Activated T-helper 2 cell treated with anti-CD3 and anti-CD28 coated beads, Interferon-gamma antibody, Interleukin-2, Interleukin-4, amounts not matched to agents 10 μg/mL and 5 μg/mL and 100 μg/mL, durations not matched to agents 14 hours and 24 hours and 36 hours (primary cell): ENCODE results near the gene PITPNC1. TPM values are rescaled to one million over a fixed set of nuclear protein-coding genes. Genes with fewer than 3 reads are reported as not detected.
"Not testable (repeated sequence)": the region's sequence is repeated elsewhere in the genome, so short reads cannot be mapped to it uniquely, and the experiment has no call there.

Experiments used
- DNase-seq: peaks from one replicate; pipeline ENCODE4 v3.0.0; 2021; ENCODE audit warnings: low spot score
- H3K27ac Mint-ChIP-seq: one replicate; pipeline ENCODE4 v1.8.0; 2021; ENCODE audit warnings: mixed read lengths
- H3K27me3 Mint-ChIP-seq: one replicate; pipeline ENCODE4 v1.8.0; 2021; ENCODE audit warnings: low read depth, mixed read lengths
- H3K36me3 Mint-ChIP-seq: one replicate; pipeline ENCODE4 v1.8.0; 2021; ENCODE audit warnings: low read depth, mixed read lengths
- H3K4me1 Mint-ChIP-seq: one replicate; pipeline ENCODE4 v1.8.0; 2021; ENCODE audit warnings: low read depth, mixed read lengths
- H3K4me3 Mint-ChIP-seq: one replicate; pipeline ENCODE4 v1.8.0; 2021; ENCODE audit warnings: low read depth, mild to moderate bottlenecking, moderate library complexity, mixed read lengths
- H3K9me3 Mint-ChIP-seq: one replicate; pipeline ENCODE4 v1.8.0; 2021; ENCODE audit warnings: mixed read lengths
- intact Hi-C: fragments of 100-400 bp; cut with micrococcal nuclease; formaldehyde crosslinking; loops from one replicate; pipeline ENCODE4 v1.15.1; 2023
- total RNA-seq: library from RNA; stranded (reverse); gene quantifications from 2 replicates; pipeline ENCODE4 v1.2.3, GENCODE V29; 2022

Gene PITPNC1
- 10.9 and 11.2 TPM in 2 replicates for total RNA-seq

- no peaks in the 10 kb centered on the region for H3K9me3 Mint-ChIP-seq
- peak within 1 kb of the TSS; percentile 63 for H3K27ac Mint-ChIP-seq
- peaks cover 34% of the 10 kb centered on the region for H3K27me3 Mint-ChIP-seq
- peak; percentile 82 for DNase-seq
- peaks cover 13% of the 10 kb centered on the region for H3K36me3 Mint-ChIP-seq
- H3K4me1 Mint-ChIP-seq, result peaks cover 23% of the 10 kb centered on the region
- H3K4me3 Mint-ChIP-seq, result peak within 1 kb of the TSS; percentile 84
- intact Hi-C loops, result loop anchor here (1.0 to 2.0 kb wide), 2 partner anchors 11 to 14 kb away; partner anchors contain the start of gene PSMD12
These were observed at the start of gene PITPNC1 for GRCh38 chr17:67376737-67377487. TSS of gene PITPNC1 (plus strand) at chr17:67377281.

GRCh38 chr17:67328026-67328425, 49.1 kb upstream of the PITPNC1 start:
- no peaks in the 10 kb centered on the region for H3K9me3 Mint-ChIP-seq
- intact Hi-C loops, result no loop called here
- DNase-seq, result no peak
- no peak overlapping the region for H3K4me3 Mint-ChIP-seq
- no peaks in the 10 kb centered on the region for H3K4me1 Mint-ChIP-seq
- no peaks in the 10 kb centered on the region for H3K36me3 Mint-ChIP-seq
- H3K27me3 Mint-ChIP-seq, result peaks cover 4% of the 10 kb centered on the region
- no peak overlapping the region for H3K27ac Mint-ChIP-seq

GRCh38 chr17:67331381-67332161, 45.5 kb upstream of the PITPNC1 start:
- not testable (repeated sequence) for H3K27me3 Mint-ChIP-seq, H3K9me3 Mint-ChIP-seq, H3K36me3 Mint-ChIP-seq

GRCh38 chr17:67332162-67332508, 44.9 kb upstream of the PITPNC1 start:
- H3K4me3 Mint-ChIP-seq, H3K27ac Mint-ChIP-seq, H3K27me3 Mint-ChIP-seq, H3K9me3 Mint-ChIP-seq, H3K36me3 Mint-ChIP-seq, DNase-seq, intact Hi-C loops, H3K4me1 Mint-ChIP-seq: not testable (repeated sequence)

More at GRCh38 chr17:67331381-67332161, 45.5 kb upstream of the PITPNC1 start:
- DNase-seq, intact Hi-C loops, H3K4me1 Mint-ChIP-seq, H3K4me3 Mint-ChIP-seq, H3K27ac Mint-ChIP-seq: not testable (repeated sequence)

- Mint-ChIP-seq H3K27me3 (peaks cover 1% of the 10 kb centered on the region), H3K4me3 (no peak overlapping the region), H3K9me3 (no peaks in the 10 kb centered on the region), H3K27ac (no peak overlapping the region), H3K36me3 (peaks cover 23% of the 10 kb centered on the region), H3K4me1 (no peaks in the 10 kb centered on the region)
- no peak for DNase-seq
- intact Hi-C loops, result no loop called here
These were observed 41.7 kb upstream of the PITPNC1 start for GRCh38 chr17:67335245-67335835.

GRCh38 chr17:67336859-67337258, 40.2 kb upstream of the PITPNC1 start:
- no peaks in the 10 kb centered on the region for H3K4me1 Mint-ChIP-seq

GRCh38 chr17:67338353-67338752, 38.7 kb upstream of the PITPNC1 start:
- H3K27me3 Mint-ChIP-seq, H3K9me3 Mint-ChIP-seq, intact Hi-C loops, H3K4me1 Mint-ChIP-seq, H3K27ac Mint-ChIP-seq, H3K4me3 Mint-ChIP-seq, DNase-seq: not testable (repeated sequence)
- H3K36me3 Mint-ChIP-seq, result peaks cover 48% of the 10 kb centered on the region

More at GRCh38 chr17:67336859-67337258, 40.2 kb upstream of the PITPNC1 start:
- Mint-ChIP-seq H3K9me3 (no peaks in the 10 kb centered on the region), H3K27ac (no peak overlapping the region), H3K36me3 (peaks cover 35% of the 10 kb centered on the region), H3K4me3 (no peak overlapping the region), H3K27me3 (peaks cover 1% of the 10 kb centered on the region)
- intact Hi-C loops, result no loop called here
- no peak for DNase-seq

GRCh38 chr17:67343237-67343636, 33.8 kb upstream of the PITPNC1 start:
- intact Hi-C loops, result no loop called here

GRCh38 chr17:67347826-67348225, 29.3 kb upstream of the PITPNC1 start:
- H3K36me3 Mint-ChIP-seq, result peaks cover 78% of the 10 kb centered on the region
- H3K27ac Mint-ChIP-seq, result no peak overlapping the region
- H3K4me1 Mint-ChIP-seq, result no peaks in the 10 kb centered on the region
- H3K27me3 Mint-ChIP-seq, result no peaks in the 10 kb centered on the region
- H3K9me3 Mint-ChIP-seq, result no peaks in the 10 kb centered on the region
- H3K4me3 Mint-ChIP-seq, result no peak overlapping the region
- intact Hi-C loops, result no loop called here
- no peak for DNase-seq

More at GRCh38 chr17:67343237-67343636, 33.8 kb upstream of the PITPNC1 start:
- DNase-seq, result no peak
- H3K4me3 Mint-ChIP-seq, result no peak overlapping the region
- no peak overlapping the region for H3K27ac Mint-ChIP-seq
- no peaks in the 10 kb centered on the region for H3K27me3 Mint-ChIP-seq
- H3K9me3 Mint-ChIP-seq, result no peaks in the 10 kb centered on the region
- H3K4me1 Mint-ChIP-seq, result no peaks in the 10 kb centered on the region
- H3K36me3 Mint-ChIP-seq, result peaks cover 81% of the 10 kb centered on the region

GRCh38 chr17:67349420-67349819, 27.7 kb upstream of the PITPNC1 start:
- intact Hi-C loops, result no loop called here
- Mint-ChIP-seq H3K27me3 (no peaks in the 10 kb centered on the region), H3K9me3 (no peaks in the 10 kb centered on the region), H3K36me3 (peaks cover 78% of the 10 kb centered on the region), H3K27ac (no peak overlapping the region), H3K4me1 (no peaks in the 10 kb centered on the region), H3K4me3 (no peak overlapping the region)
- no peak for DNase-seq

- Mint-ChIP-seq H3K27me3 (no peaks in the 10 kb centered on the region), H3K4me1 (peaks cover 3% of the 10 kb centered on the region), H3K27ac (no peak overlapping the region), H3K36me3 (peaks cover 75% of the 10 kb centered on the region), H3K4me3 (no peak overlapping the region), H3K9me3 (no peaks in the 10 kb centered on the region)
- intact Hi-C loops, result loop anchor here (10.0 kb wide), 1 partner anchor 108 kb away; the partner anchor contains the start of gene HELZ
- DNase-seq, result no peak
These were observed 23.9 kb upstream of the PITPNC1 start for GRCh38 chr17:67353161-67353560.

- Mint-ChIP-seq H3K27ac (no peak overlapping the region), H3K9me3 (no peaks in the 10 kb centered on the region), H3K4me3 (no peak overlapping the region), H3K27me3 (no peaks in the 10 kb centered on the region), H3K36me3 (peaks cover 76% of the 10 kb centered on the region), H3K4me1 (peaks cover 10% of the 10 kb centered on the region)
- intact Hi-C loops, result loop anchor here (10.0 kb wide), 1 partner anchor 109 kb away; the partner anchor contains the start of gene HELZ
- no peak for DNase-seq
These were observed 23.0 kb upstream of the PITPNC1 start for GRCh38 chr17:67353929-67354574.
